Neural cell (in vitro differentiated cells): Measurements from ENCODE around the gene CCNY. TPM values are rescaled to one million over a fixed set of nuclear protein-coding genes. Genes with fewer than 3 reads are reported as not detected.

Source experiments
- H2AFZ ChIP-seq: fragments of 200-600, 300-800 bp; sonication (generic), shearing (Covaris generic); 2 replicates; pipeline ENCODE4 v1.6.0; 2014; ENCODE audit warnings: low read depth, mild to moderate bottlenecking, antibody characterized with exemption, low read length, moderate library complexity
- H3F3A ChIP-seq: fragments of 200-600 bp; shearing (Covaris generic); 2 replicates; pipeline ENCODE4 v1.6.1; 2016; ENCODE audit warnings: mild to moderate bottlenecking, moderate library complexity, mixed read lengths, antibody characterized with exemption, low read length; ENCODE audit not compliant: insufficient read depth, poor library complexity, severe bottlenecking
- H3K27ac ChIP-seq: fragments of 200-600, 300-800 bp; sonication (generic), shearing (Covaris generic); 2 replicates; pipeline ENCODE4 v1.5.1; 2014; ENCODE audit warnings: mild to moderate bottlenecking, low read length, moderate library complexity
- H3K27me3 ChIP-seq: fragments of 300-800, 200-600 bp; sonication (generic), shearing (Covaris generic); 2 replicates; pipeline ENCODE4 v1.6.0; 2014; ENCODE audit warnings: mild to moderate bottlenecking, low read depth, low read length, moderate library complexity; ENCODE audit not compliant: insufficient read depth
- H3K36me3 ChIP-seq: fragments of 300-800, 200-600 bp; sonication (generic), shearing (Covaris generic); 2 replicates; pipeline ENCODE4 v1.5.1; 2014; ENCODE audit warnings: mild to moderate bottlenecking, antibody characterized with exemption, low read length, moderate library complexity; ENCODE audit not compliant: insufficient read depth
- H3K4me2 ChIP-seq: fragments of 300-800, 200-600 bp; sonication (generic), shearing (Covaris generic); 2 replicates; pipeline ENCODE4 v1.6.0; 2014; ENCODE audit warnings: mild to moderate bottlenecking, low read length
- H3K4me3 ChIP-seq: fragments of 300-800, 200-600 bp; sonication (generic), shearing (Covaris generic); 2 replicates; pipeline ENCODE4 v1.5.1; 2014; ENCODE audit warnings: mild to moderate bottlenecking, low read length, moderate library complexity
- H3K79me2 ChIP-seq: fragments of 200-600 bp; shearing (Covaris generic); replicated peaks from 2 replicates; pipeline ENCODE4 v1.6.0; 2014; ENCODE audit warnings: mild to moderate bottlenecking, low read length, moderate library complexity; ENCODE audit not compliant: insufficient read depth
- H3K9ac ChIP-seq: fragments of 300-800, 200-600 bp; sonication (generic), shearing (Covaris generic); 2 replicates; pipeline ENCODE4 v1.6.1; 2016; ENCODE audit warnings: mild to moderate bottlenecking, low read length, mixed read lengths
- H3K9me2 ChIP-seq: fragments of 200-600 bp; shearing (Covaris generic); 2 replicates; pipeline ENCODE4 v1.6.1; 2016; ENCODE audit warnings: mild to moderate bottlenecking, low read length, mixed read lengths; ENCODE audit not compliant: insufficient read depth
- H3K9me3 ChIP-seq: fragments of 200-600, 300-800 bp; sonication (generic), shearing (Covaris generic); 2 replicates; pipeline ENCODE4 v1.6.1; 2016; ENCODE audit warnings: mild to moderate bottlenecking, mixed run types, low read length, moderate library complexity, mixed read lengths
- H4K20me1 ChIP-seq: fragments of 200-600 bp; shearing (Covaris generic); 2 replicates; pipeline ENCODE4 v1.6.1; 2016; ENCODE audit warnings: mild to moderate bottlenecking, mixed run types; ENCODE audit not compliant: insufficient read depth
- EP300 ChIP-seq: fragments of 450-650 bp; conservative IDR thresholded peaks from 2 replicates; pipeline ENCODE4 v1.6.1; 2014; ENCODE audit warnings: antibody characterized with exemption, mild to moderate bottlenecking, moderate library complexity; ENCODE audit not compliant: poor library complexity, severe bottlenecking
- EZH2 ChIP-seq: fragments of 200-600, 300-800 bp; shearing (Covaris generic), sonication (generic); IDR thresholded peaks from 2 replicates; pipeline ENCODE4 v1.6.1; 2014; ENCODE audit warnings: antibody characterized with exemption, low read length, borderline replicate concordance, mild to moderate bottlenecking; ENCODE audit not compliant: insufficient read depth, poor library complexity, severe bottlenecking
- MXI1 ChIP-seq: fragments of 450-650 bp; conservative IDR thresholded peaks from 2 replicates; pipeline ENCODE4 v1.6.1; 2014; ENCODE audit warnings: antibody characterized with exemption, mild to moderate bottlenecking; ENCODE audit not compliant: poor library complexity, severe bottlenecking
- POLR2AphosphoS5 ChIP-seq: IDR thresholded peaks from 2 replicates; pipeline ENCODE4 v1.6.1; 2012
- RAD21 ChIP-seq: fragments of 450-650 bp; conservative IDR thresholded peaks from 2 replicates; pipeline ENCODE4 v1.6.1; 2014; ENCODE audit warnings: antibody characterized with exemption, mild to moderate bottlenecking, moderate library complexity
- SMC3 ChIP-seq: fragments of 450-650 bp; conservative IDR thresholded peaks from 2 replicates; pipeline ENCODE4 v1.6.1; 2014; ENCODE audit warnings: antibody characterized with exemption, mild to moderate bottlenecking, moderate library complexity; ENCODE audit not compliant: poor library complexity
- TAF1 ChIP-seq: IDR thresholded peaks from 2 replicates; pipeline ENCODE4 v1.6.1; 2012; ENCODE audit warnings: low read depth
- polyA plus RNA-seq: library from polyadenylated mRNA; depleted of rRNA; stranded (reverse); fragments of >200 nt; gene quantifications from 2 replicates; pipeline ENCODE4 v1.2.3, GENCODE V29; 2014
- TF ChIP-seq, protein P1 (sequence below): fragments of 450-650 bp; IDR thresholded peaks from 2 replicates; pipeline ENCODE4 v1.5.1; 2014; ENCODE audit warnings: antibody characterized with exemption, mild to moderate bottlenecking, moderate library complexity; ENCODE audit not compliant: poor library complexity, severe bottlenecking
- TF ChIP-seq, protein P2 (sequence below): IDR thresholded peaks from 2 replicates; pipeline ENCODE4 v1.6.1; 2012; ENCODE audit warnings: borderline replicate concordance

The CCNY gene
- polyA plus RNA-seq, 1 donor from 2014 or later = 36.4 TPM

DNA sequence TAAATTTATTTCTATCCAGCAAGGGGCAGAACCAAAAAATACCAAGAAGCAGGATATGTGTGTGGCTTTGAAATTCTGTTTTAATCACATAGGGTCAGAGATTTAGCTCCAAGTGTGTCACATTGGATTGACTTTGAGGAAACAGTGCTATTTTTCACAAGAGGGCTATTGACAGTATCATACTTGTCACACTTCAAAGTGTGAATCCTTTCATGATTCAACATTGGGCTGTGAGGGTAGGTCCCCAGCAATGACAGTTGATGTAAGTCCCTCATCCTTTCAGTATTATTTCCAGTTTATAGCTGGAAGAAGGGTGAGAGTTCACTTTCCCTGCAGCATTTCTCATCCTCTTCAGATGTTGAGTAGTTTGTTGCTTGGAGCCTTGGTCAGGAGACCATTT is 7.4 kb downstream of the CCNY start:
- Histone ChIP-seq H2AFZ (no peak overlapping the region), H3F3A (no peaks in the 10 kb centered on the region), H3K36me3 (no peaks in the 10 kb centered on the region), H3K9me2 (no peaks in the 10 kb centered on the region), H4K20me1 (no peaks in the 10 kb centered on the region), H3K9me3 (no peaks in the 10 kb centered on the region), H3K4me3 (no peak overlapping the region), H3K27me3 (no peaks in the 10 kb centered on the region), H3K9ac (no peak overlapping the region), H3K27ac (no peak overlapping the region), H3K79me2 (peaks cover 82% of the 10 kb centered on the region), H3K4me2 (no peak overlapping the region)
- TF ChIP-seq MXI1 = no peak
- TF ChIP-seq, protein P1, sequence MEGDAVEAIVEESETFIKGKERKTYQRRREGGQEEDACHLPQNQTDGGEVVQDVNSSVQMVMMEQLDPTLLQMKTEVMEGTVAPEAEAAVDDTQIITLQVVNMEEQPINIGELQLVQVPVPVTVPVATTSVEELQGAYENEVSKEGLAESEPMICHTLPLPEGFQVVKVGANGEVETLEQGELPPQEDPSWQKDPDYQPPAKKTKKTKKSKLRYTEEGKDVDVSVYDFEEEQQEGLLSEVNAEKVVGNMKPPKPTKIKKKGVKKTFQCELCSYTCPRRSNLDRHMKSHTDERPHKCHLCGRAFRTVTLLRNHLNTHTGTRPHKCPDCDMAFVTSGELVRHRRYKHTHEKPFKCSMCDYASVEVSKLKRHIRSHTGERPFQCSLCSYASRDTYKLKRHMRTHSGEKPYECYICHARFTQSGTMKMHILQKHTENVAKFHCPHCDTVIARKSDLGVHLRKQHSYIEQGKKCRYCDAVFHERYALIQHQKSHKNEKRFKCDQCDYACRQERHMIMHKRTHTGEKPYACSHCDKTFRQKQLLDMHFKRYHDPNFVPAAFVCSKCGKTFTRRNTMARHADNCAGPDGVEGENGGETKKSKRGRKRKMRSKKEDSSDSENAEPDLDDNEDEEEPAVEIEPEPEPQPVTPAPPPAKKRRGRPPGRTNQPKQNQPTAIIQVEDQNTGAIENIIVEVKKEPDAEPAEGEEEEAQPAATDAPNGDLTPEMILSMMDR = no peak
- TF ChIP-seq POLR2AphosphoS5 = no peak
- TF ChIP-seq RAD21 = no peak
- no peak for TF ChIP-seq SMC3

DNA sequence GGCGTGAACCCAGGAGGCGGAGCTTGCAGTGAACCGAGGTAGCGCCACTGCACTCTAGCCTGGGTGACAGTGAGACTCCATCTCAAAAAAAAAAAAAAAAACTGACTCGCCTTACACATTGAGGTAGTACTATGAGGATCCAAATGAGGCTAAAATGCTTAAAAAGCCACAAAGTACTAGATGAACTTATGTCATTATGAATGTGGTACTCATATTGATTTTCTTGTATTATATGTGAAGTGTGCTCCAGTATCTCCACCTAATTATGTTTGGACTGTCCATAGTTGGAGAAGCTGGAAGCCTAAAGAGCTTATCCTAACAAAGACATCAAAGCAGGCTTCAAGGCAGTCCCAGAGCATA is 9.1 kb downstream of the CCNY start:
- Histone ChIP-seq H2AFZ (no peak overlapping the region), H3K27ac (no peak overlapping the region)

More for the DNA sequence above, 9.1 kb downstream of the CCNY start:
- Histone ChIP-seq H3K79me2 (peaks cover 73% of the 10 kb centered on the region), H3K9ac (no peak overlapping the region), H4K20me1 (no peaks in the 10 kb centered on the region), H3K9me3 (no peaks in the 10 kb centered on the region), H3K4me3 (no peak overlapping the region), H3K27me3 (no peaks in the 10 kb centered on the region), H3K9me2 (no peaks in the 10 kb centered on the region), H3K4me2 (no peak overlapping the region), H3F3A (no peaks in the 10 kb centered on the region), H3K36me3 (no peaks in the 10 kb centered on the region)
- TF ChIP-seq RAD21 = no peak
- TF ChIP-seq EZH2 = no peak
- no peak for TF ChIP-seq POLR2AphosphoS5
- TF ChIP-seq SMC3 = no peak
- no peak for TF ChIP-seq EP300
- no peak for TF ChIP-seq TAF1
- TF ChIP-seq, protein P2, sequence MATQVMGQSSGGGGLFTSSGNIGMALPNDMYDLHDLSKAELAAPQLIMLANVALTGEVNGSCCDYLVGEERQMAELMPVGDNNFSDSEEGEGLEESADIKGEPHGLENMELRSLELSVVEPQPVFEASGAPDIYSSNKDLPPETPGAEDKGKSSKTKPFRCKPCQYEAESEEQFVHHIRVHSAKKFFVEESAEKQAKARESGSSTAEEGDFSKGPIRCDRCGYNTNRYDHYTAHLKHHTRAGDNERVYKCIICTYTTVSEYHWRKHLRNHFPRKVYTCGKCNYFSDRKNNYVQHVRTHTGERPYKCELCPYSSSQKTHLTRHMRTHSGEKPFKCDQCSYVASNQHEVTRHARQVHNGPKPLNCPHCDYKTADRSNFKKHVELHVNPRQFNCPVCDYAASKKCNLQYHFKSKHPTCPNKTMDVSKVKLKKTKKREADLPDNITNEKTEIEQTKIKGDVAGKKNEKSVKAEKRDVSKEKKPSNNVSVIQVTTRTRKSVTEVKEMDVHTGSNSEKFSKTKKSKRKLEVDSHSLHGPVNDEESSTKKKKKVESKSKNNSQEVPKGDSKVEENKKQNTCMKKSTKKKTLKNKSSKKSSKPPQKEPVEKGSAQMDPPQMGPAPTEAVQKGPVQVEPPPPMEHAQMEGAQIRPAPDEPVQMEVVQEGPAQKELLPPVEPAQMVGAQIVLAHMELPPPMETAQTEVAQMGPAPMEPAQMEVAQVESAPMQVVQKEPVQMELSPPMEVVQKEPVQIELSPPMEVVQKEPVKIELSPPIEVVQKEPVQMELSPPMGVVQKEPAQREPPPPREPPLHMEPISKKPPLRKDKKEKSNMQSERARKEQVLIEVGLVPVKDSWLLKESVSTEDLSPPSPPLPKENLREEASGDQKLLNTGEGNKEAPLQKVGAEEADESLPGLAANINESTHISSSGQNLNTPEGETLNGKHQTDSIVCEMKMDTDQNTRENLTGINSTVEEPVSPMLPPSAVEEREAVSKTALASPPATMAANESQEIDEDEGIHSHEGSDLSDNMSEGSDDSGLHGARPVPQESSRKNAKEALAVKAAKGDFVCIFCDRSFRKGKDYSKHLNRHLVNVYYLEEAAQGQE = no peak
- no peak for TF ChIP-seq MXI1
- TF ChIP-seq, protein P1 = no peak
